ENCODE data around the gene MEX3C.

The MEX3C gene

DNA sequence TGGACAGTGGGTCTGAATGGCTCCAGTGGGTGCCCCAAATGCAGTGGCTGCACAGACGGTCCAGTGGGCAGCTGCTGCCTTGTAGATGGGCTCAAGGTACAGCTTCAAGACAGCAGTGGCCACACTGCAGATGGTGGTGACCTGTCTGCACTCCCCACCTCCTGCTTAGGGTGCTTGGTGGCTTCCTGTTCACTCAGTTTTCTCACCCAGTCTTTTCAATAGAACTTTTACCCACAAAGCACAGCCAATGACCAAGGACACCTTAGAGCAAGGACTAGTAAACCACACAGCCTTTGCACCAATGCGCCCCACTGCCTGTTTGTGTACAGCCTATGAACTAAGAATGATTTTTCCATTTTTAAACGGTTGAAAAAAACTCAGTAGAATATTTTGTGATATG lies 34.9 kb downstream of the MEX3C start:
- Histone ChIP-seq H3K4me1 (ENCODE audit: insufficient read depth, low read length, severe bottlenecking) (peaks cover 56% of the 10 kb centered on the region), H2AFZ (ENCODE audit: low read length) (no peak overlapping the region), H3K9me3 (ENCODE audit: low read length) (no peaks in the 10 kb centered on the region), H3K9me2 (ENCODE audit: low read depth, low read length) (no peaks in the 10 kb centered on the region), H3K27me3 (ENCODE audit: insufficient read depth, low read length) (no peaks in the 10 kb centered on the region), H3K4me3 (ENCODE audit: low read depth, low read length, poor library complexity, severe bottlenecking) (no peak overlapping the region), H3K79me2 (ENCODE audit: insufficient read depth, low read length) (no peaks in the 10 kb centered on the region), H3K9ac (ENCODE audit: low read length) (no peak overlapping the region), H4K20me1 (ENCODE audit: insufficient read depth, low read length) (no peaks in the 10 kb centered on the region), H3K4me2 (ENCODE audit: low read length) (no peak overlapping the region), H3K36me3 (ENCODE audit: insufficient read depth, low read length) (no peaks in the 10 kb centered on the region), H3F3A (ENCODE audit: insufficient read depth, low read length) (no peaks in the 10 kb centered on the region), H3K27ac (ENCODE audit: low read depth, low read length, poor library complexity, severe bottlenecking) (peak overlapping the region; percentile 59)
- no peak for TF ChIP-seq EZH2 (IDR thresholded peaks at IDR 0.05; ENCODE audit: borderline replicate concordance, low read length)
- TF ChIP-seq, protein P1, sequence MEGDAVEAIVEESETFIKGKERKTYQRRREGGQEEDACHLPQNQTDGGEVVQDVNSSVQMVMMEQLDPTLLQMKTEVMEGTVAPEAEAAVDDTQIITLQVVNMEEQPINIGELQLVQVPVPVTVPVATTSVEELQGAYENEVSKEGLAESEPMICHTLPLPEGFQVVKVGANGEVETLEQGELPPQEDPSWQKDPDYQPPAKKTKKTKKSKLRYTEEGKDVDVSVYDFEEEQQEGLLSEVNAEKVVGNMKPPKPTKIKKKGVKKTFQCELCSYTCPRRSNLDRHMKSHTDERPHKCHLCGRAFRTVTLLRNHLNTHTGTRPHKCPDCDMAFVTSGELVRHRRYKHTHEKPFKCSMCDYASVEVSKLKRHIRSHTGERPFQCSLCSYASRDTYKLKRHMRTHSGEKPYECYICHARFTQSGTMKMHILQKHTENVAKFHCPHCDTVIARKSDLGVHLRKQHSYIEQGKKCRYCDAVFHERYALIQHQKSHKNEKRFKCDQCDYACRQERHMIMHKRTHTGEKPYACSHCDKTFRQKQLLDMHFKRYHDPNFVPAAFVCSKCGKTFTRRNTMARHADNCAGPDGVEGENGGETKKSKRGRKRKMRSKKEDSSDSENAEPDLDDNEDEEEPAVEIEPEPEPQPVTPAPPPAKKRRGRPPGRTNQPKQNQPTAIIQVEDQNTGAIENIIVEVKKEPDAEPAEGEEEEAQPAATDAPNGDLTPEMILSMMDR (IDR thresholded peaks at IDR 0.05; ENCODE audit: low read length), result no peak

- H3K79me2 ChIP-seq (ENCODE audit: insufficient read depth, low read length), result no peaks in the 10 kb centered on the region
- no peak overlapping the region for H3K27ac ChIP-seq (ENCODE audit: low read depth, low read length, poor library complexity, severe bottlenecking)
- TF ChIP-seq EZH2 (IDR thresholded peaks at IDR 0.05; ENCODE audit: borderline replicate concordance, low read length), result no peak
- TF ChIP-seq, protein P1 (IDR thresholded peaks at IDR 0.05; ENCODE audit: low read length), result no peak
- no peak overlapping the region for H3K4me2 ChIP-seq (ENCODE audit: low read length)
- H3K4me3 ChIP-seq (ENCODE audit: low read depth, low read length, poor library complexity, severe bottlenecking), result no peak overlapping the region
- peaks cover 75% of the 10 kb centered on the region for H3K4me1 ChIP-seq (ENCODE audit: insufficient read depth, low read length, severe bottlenecking)
- no peak overlapping the region for H3K9ac ChIP-seq (ENCODE audit: low read length)
- H3K9me2 ChIP-seq (ENCODE audit: low read depth, low read length), result no peaks in the 10 kb centered on the region
- H3K36me3 ChIP-seq (ENCODE audit: insufficient read depth, low read length), result no peaks in the 10 kb centered on the region
- no peaks in the 10 kb centered on the region for H3K27me3 ChIP-seq (ENCODE audit: insufficient read depth, low read length)
- no peaks in the 10 kb centered on the region for H3F3A ChIP-seq (ENCODE audit: insufficient read depth, low read length)
- no peak overlapping the region for H2AFZ ChIP-seq (ENCODE audit: low read length)
- H4K20me1 ChIP-seq (ENCODE audit: insufficient read depth, low read length), result no peaks in the 10 kb centered on the region
- H3K9me3 ChIP-seq (ENCODE audit: low read length), result no peaks in the 10 kb centered on the region
These were observed 36.8 kb downstream of the MEX3C start for GRCh38 chr18:51160646-51161045.

DNA sequence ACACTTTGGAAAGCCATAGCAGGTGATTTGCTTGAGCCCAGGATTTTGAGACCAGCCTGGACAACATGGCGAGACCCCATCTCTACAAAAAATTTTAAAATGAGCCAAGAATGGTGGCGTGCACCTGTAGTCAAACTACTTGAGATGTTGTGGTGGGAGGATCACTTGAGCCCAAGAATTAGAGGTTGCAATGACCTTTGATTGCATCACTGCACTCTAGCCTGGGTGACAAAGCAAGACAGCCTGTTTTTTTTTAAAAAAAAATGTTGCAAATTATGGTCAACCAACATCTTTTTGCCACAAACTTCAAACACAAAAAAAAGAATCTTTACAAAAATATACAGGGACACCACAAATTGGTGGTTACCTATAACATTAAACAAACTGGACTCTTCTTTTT lies 40.3 kb downstream of the MEX3C start:
- Histone ChIP-seq H3K27me3 (ENCODE audit: insufficient read depth, low read length) (no peaks in the 10 kb centered on the region), H3K4me1 (ENCODE audit: insufficient read depth, low read length, severe bottlenecking) (peaks cover 81% of the 10 kb centered on the region), H3K9me3 (ENCODE audit: low read length) (no peaks in the 10 kb centered on the region), H3F3A (ENCODE audit: insufficient read depth, low read length) (peaks cover 16% of the 10 kb centered on the region), H3K9ac (ENCODE audit: low read length) (no peak overlapping the region; the same call in 1 of the 2 replicates), H3K4me3 (ENCODE audit: low read depth, low read length, poor library complexity, severe bottlenecking) (no peak overlapping the region), H3K9me2 (ENCODE audit: low read depth, low read length) (no peaks in the 10 kb centered on the region), H2AFZ (ENCODE audit: low read length) (no peak overlapping the region), H3K4me2 (ENCODE audit: low read length) (no peak overlapping the region), H3K36me3 (ENCODE audit: insufficient read depth, low read length) (no peaks in the 10 kb centered on the region), H3K79me2 (ENCODE audit: insufficient read depth, low read length) (no peaks in the 10 kb centered on the region), H4K20me1 (ENCODE audit: insufficient read depth, low read length) (no peaks in the 10 kb centered on the region), H3K27ac (ENCODE audit: low read depth, low read length, poor library complexity, severe bottlenecking) (peak overlapping the region; percentile 99)
- TF ChIP-seq EZH2 (IDR thresholded peaks at IDR 0.05; ENCODE audit: borderline replicate concordance, low read length), result no peak

DNA sequence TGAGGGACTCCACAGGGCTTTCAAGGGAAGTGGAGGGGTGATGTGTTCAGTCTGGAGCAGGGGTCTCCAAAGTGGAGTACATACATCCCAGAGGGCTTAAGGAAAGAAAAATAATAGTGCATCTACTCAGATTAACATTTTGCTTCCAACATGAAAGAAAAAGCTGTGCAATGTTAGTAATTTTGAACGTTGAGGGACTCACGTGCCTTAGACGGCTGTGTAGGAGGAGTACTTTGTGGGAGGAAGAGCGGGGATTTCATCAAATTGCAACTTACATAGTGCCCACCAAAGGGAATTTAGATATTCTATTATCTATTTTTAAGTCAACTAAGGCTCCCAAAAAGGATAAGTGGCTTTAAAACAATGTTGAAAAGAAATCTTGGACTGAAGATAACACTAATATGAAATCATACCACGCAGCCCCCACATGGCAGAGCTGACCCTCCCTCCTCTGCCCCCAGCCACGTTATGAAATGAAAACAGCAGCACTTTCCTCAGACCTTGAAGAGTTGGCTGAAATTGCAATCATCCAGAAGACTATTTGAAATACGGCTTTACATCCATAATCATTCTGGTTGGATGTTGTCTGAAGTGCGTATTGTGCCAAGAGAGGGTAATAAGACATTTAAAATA lies 42.9 kb downstream of the MEX3C start:
- Histone ChIP-seq H3K27ac (ENCODE audit: low read depth, low read length, poor library complexity, severe bottlenecking) (peak overlapping the region; percentile 99), H3K9ac (ENCODE audit: low read length) (peak overlapping the region; percentile 80), H3K4me2 (ENCODE audit: low read length) (peak overlapping the region; percentile 69)

More for the DNA sequence above, 42.9 kb downstream of the MEX3C start:
- H3K9me2 ChIP-seq (ENCODE audit: low read depth, low read length), result no peaks in the 10 kb centered on the region
- H3F3A ChIP-seq (ENCODE audit: insufficient read depth, low read length), result peaks cover 16% of the 10 kb centered on the region
- no peaks in the 10 kb centered on the region for H3K79me2 ChIP-seq (ENCODE audit: insufficient read depth, low read length)
- no peaks in the 10 kb centered on the region for H4K20me1 ChIP-seq (ENCODE audit: insufficient read depth, low read length)
- TF ChIP-seq, protein P1 (IDR thresholded peaks at IDR 0.05; ENCODE audit: low read length), result no peak
- no peak for TF ChIP-seq EZH2 (IDR thresholded peaks at IDR 0.05; ENCODE audit: borderline replicate concordance, low read length)
- H3K4me1 ChIP-seq (ENCODE audit: insufficient read depth, low read length, severe bottlenecking), result peaks cover 92% of the 10 kb centered on the region
- H2AFZ ChIP-seq (ENCODE audit: low read length), result no peak overlapping the region
- H3K9me3 ChIP-seq (ENCODE audit: low read length), result no peaks in the 10 kb centered on the region
- H3K27me3 ChIP-seq (ENCODE audit: insufficient read depth, low read length), result no peaks in the 10 kb centered on the region
- peak overlapping the region; percentile 37 for H3K4me3 ChIP-seq (ENCODE audit: low read depth, low read length, poor library complexity, severe bottlenecking)
- H3K36me3 ChIP-seq (ENCODE audit: insufficient read depth, low read length), result no peaks in the 10 kb centered on the region

All from OCI-LY1 (cell line).